WERI-Rb-1 (cell line): ENCODE data around the gene TAF1.
"Not testable (repeated sequence)": the region's sequence is repeated elsewhere in the genome, so short reads cannot be mapped to it uniquely, and the experiment has no call there.

ENCODE experiments used
- DNase-seq: peaks from one replicate; pipeline ENCODE4 v3.0.0-alpha.2; 2020
- H3K27ac ChIP-seq: fragments of 250-450 bp; sonication (Bioruptor Pico); 2 replicates; pipeline ENCODE4 v1.5.1; 2020; ENCODE audit warnings: mild to moderate bottlenecking, moderate library complexity
- H3K27me3 ChIP-seq: fragments of 250-450 bp; sonication (Bioruptor Pico); 2 replicates; pipeline ENCODE4 v1.5.1; 2021; ENCODE audit warnings: mild to moderate bottlenecking, low read depth, moderate library complexity; ENCODE audit not compliant: insufficient read depth, severe bottlenecking
- H3K36me3 ChIP-seq: fragments of 250-450 bp; sonication (Bioruptor Pico); 2 replicates; pipeline ENCODE4 v1.5.1; 2020; ENCODE audit warnings: mild to moderate bottlenecking, moderate library complexity
- H3K4me3 ChIP-seq: 2 replicates; pipeline ENCODE4 v1.5.1; 2011; ENCODE audit warnings: low read depth, mild to moderate bottlenecking, control low read depth, low read length
- H3K9me3 ChIP-seq: fragments of 250-450 bp; sonication (Bioruptor Pico); 2 replicates; pipeline ENCODE4 v1.5.1; 2021; ENCODE audit warnings: mild to moderate bottlenecking, moderate library complexity; ENCODE audit not compliant: severe bottlenecking
- TF ChIP-seq, protein P1 (sequence below): IDR thresholded peaks from 2 replicates; pipeline ENCODE4 v1.5.1; 2011; ENCODE audit warnings: low read depth, mild to moderate bottlenecking, control low read depth, inconsistent platforms, low read length

The TAF1 gene

GRCh38 chrX:71378732-71379131 lies 12.6 kb downstream of the TAF1 start:
- Histone ChIP-seq H3K27me3 (peaks cover 8% of the 10 kb centered on the region), H3K4me3 (no peak overlapping the region), H3K36me3 (peaks cover 30% of the 10 kb centered on the region), H3K9me3 (no peaks in the 10 kb centered on the region), H3K27ac (no peak overlapping the region)
- TF ChIP-seq, protein P1, sequence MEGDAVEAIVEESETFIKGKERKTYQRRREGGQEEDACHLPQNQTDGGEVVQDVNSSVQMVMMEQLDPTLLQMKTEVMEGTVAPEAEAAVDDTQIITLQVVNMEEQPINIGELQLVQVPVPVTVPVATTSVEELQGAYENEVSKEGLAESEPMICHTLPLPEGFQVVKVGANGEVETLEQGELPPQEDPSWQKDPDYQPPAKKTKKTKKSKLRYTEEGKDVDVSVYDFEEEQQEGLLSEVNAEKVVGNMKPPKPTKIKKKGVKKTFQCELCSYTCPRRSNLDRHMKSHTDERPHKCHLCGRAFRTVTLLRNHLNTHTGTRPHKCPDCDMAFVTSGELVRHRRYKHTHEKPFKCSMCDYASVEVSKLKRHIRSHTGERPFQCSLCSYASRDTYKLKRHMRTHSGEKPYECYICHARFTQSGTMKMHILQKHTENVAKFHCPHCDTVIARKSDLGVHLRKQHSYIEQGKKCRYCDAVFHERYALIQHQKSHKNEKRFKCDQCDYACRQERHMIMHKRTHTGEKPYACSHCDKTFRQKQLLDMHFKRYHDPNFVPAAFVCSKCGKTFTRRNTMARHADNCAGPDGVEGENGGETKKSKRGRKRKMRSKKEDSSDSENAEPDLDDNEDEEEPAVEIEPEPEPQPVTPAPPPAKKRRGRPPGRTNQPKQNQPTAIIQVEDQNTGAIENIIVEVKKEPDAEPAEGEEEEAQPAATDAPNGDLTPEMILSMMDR, result no peak
- no peak for DNase-seq

DNA sequence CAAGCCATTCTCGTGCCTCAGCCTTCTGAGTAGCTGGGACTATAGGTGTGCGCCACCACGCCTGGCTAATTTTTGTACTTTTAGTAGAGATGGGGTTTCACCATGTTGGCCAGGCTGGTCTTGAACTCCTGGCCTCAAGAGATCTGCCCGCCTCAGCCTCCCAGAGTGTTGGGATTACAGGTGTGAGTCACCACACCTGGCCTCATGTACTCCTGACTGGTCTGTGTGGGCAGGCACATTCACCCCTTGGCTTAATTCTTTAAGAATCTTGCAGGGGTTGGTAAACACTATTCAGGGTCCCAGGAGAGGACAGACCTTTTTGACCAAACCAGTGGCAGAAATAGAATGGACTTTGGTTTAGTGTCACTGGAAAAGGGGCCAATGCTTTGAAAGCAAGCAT lies 25.6 kb downstream of the TAF1 start:
- H3K36me3 ChIP-seq, result peaks cover 55% of the 10 kb centered on the region
- H3K27ac ChIP-seq, H3K27me3 ChIP-seq, H3K4me3 ChIP-seq, H3K9me3 ChIP-seq, DNase-seq: not testable (repeated sequence)

GRCh38 chrX:71393919-71394318 lies 27.8 kb downstream of the TAF1 start:
- Histone ChIP-seq H3K36me3 (peaks cover 52% of the 10 kb centered on the region), H3K4me3 (no peak overlapping the region), H3K27ac (no peak overlapping the region), H3K9me3 (no peaks in the 10 kb centered on the region), H3K27me3 (no peaks in the 10 kb centered on the region)
- TF ChIP-seq, protein P1, result no peak
- no peak for DNase-seq

GRCh38 chrX:71396576-71396975 lies 30.4 kb downstream of the TAF1 start:
- DNase-seq, result no peak
- Histone ChIP-seq H3K27me3 (no peaks in the 10 kb centered on the region), H3K4me3 (no peak overlapping the region), H3K27ac (no peak overlapping the region), H3K36me3 (peaks cover 51% of the 10 kb centered on the region), H3K9me3 (no peaks in the 10 kb centered on the region)
- TF ChIP-seq, protein P1, result no peak

GRCh38 chrX:71400710-71401109 lies 34.6 kb downstream of the TAF1 start:
- no peak for DNase-seq
- H3K4me3 ChIP-seq, result no peak overlapping the region
- H3K27me3 ChIP-seq, result no peaks in the 10 kb centered on the region
- H3K9me3 ChIP-seq, result no peaks in the 10 kb centered on the region
- no peak overlapping the region for H3K27ac ChIP-seq
- peaks cover 33% of the 10 kb centered on the region for H3K36me3 ChIP-seq
- TF ChIP-seq, protein P1, result no peak

DNA sequence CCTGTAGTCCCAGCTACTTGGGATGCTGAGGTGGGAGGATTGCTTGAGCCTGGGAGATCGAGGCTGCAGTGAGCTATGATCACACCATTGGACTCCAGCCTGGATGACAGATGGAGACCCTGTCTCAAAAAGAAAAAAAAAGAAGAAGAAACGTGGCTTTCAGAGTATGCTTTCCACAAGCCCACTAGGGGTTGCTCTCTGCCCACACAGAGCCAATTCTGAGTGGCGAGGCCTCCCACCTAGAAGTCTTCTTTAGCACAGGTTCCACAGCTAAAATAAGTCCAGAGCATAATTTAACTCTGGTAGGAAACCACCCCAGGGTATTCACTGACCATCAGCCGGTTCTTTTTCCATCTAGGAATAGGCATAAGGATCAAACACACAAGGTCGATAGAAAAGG lies 50.1 kb downstream of the TAF1 start:
- not testable (repeated sequence) for H3K36me3 ChIP-seq, H3K9me3 ChIP-seq, H3K27me3 ChIP-seq, DNase-seq, H3K4me3 ChIP-seq, H3K27ac ChIP-seq

- H3K9me3 ChIP-seq, result no peaks in the 10 kb centered on the region
- H3K27me3 ChIP-seq, result no peaks in the 10 kb centered on the region
- TF ChIP-seq, protein P1, result no peak
- DNase-seq, result no peak
- no peak overlapping the region for H3K4me3 ChIP-seq
- H3K27ac ChIP-seq, result no peak overlapping the region
- peaks cover 14% of the 10 kb centered on the region for H3K36me3 ChIP-seq
Observed at GRCh38 chrX:71420686-71421085, 54.5 kb downstream of the TAF1 start.
